Lung (tissue), 12 donors: ENCODE results near the gene EPHB1. TPM values are rescaled to one million over a fixed set of nuclear protein-coding genes. Genes with fewer than 3 reads are reported as not detected.

ENCODE experiments used
- ATAC-seq: fragments of 200-7000 bp; cut with Tn5 transposase; one replicate; pipeline ENCODE4 v1.9.1; 2020; ENCODE audit warnings: moderate number of reproducible peaks; ENCODE audit not compliant: insufficient read depth, low FRiP score
- DNase-seq, 3 donors: peaks; one replicate each; pipeline ENCODE4 v3.0.0-alpha.2; 2013 to 2017
- H3K27ac ChIP-seq, 2 donors: one replicate each; pipeline ENCODE4 v1.5.1; 2013; ENCODE audit warnings: mild to moderate bottlenecking in 2 of 2, moderate library complexity in 2 of 2, control low read depth in 1 of 2, inconsistent platforms in 1 of 2, low read depth in 1 of 2, low read length in 1 of 2
- H3K27me3 ChIP-seq, 3 donors: one replicate each; pipeline ENCODE4 v1.5.1; 2013; ENCODE audit warnings: low read length in 2 of 3; ENCODE audit not compliant: control insufficient read depth in 3 of 3, insufficient read depth in 3 of 3
- H3K36me3 ChIP-seq, 4 donors: one replicate each; pipeline ENCODE4 v1.5.1; 2013; ENCODE audit warnings: low read length in 4 of 4, mild to moderate bottlenecking in 1 of 4, moderate library complexity in 1 of 4; ENCODE audit not compliant: control insufficient read depth in 4 of 4, insufficient read depth in 4 of 4
- H3K4me1 ChIP-seq, 5 donors: one replicate each; pipeline ENCODE4 v1.5.1; 2013; ENCODE audit warnings: low read length in 5 of 5, mild to moderate bottlenecking in 2 of 5, moderate library complexity in 1 of 5; ENCODE audit not compliant: control insufficient read depth in 5 of 5, insufficient read depth in 5 of 5
- H3K4me3 ChIP-seq: one replicate; pipeline ENCODE4 v1.5.1; 2013; ENCODE audit warnings: mild to moderate bottlenecking, control low read depth, moderate library complexity
- H3K9ac ChIP-seq, 2 donors: one replicate each; pipeline ENCODE4 v1.5.1; 2013; ENCODE audit warnings: low read length in 2 of 2, control low read depth in 1 of 2; ENCODE audit not compliant: insufficient read depth in 1 of 2
- H3K9me3 ChIP-seq, 4 donors: one replicate each; pipeline ENCODE4 v1.5.1; 2013; ENCODE audit warnings: low read length in 3 of 4, mild to moderate bottlenecking in 1 of 4, moderate library complexity in 1 of 4; ENCODE audit not compliant: control insufficient read depth in 4 of 4, insufficient read depth in 3 of 4
- CTCF ChIP-seq: IDR thresholded peaks from 2 replicates; pipeline ENCODE4 v1.5.1; 2012; ENCODE audit warnings: mild to moderate bottlenecking; ENCODE audit errors: control extremely low read depth, extremely low read depth
- WGBS, 2 donors: extraction: QIAGEN DNeasy Blood & Tissue Kit; methylation state at CpG; one replicate each; pipeline ENCODE4 v1.1.7; 2013; 5-methylcytosine and 5-hydroxymethylcytosine counted together
- polyA plus RNA-seq, 2 donors: library from polyadenylated mRNA; stranded (reverse); fragments of 200-250 nt; gene quantifications; one replicate each; pipeline ENCODE4 v1.2.1, GENCODE V29; 2013
- total RNA-seq, 2 donors: library from RNA; depleted of rRNA in 1 of 2; stranded (reverse); fragments of >200 nt in 1 of 2; gene quantifications; one replicate each; pipeline ENCODE4 v1.2.1, GENCODE V29; 2014 to 2021
- donor health status: control.
- donor health status: control.
- donor health status: Bipolar disorder and iron deficiency.
- donor health status: healthy.
- donor health status: DM: yes; HTN: yes; CAD: no.

Gene EPHB1
- total and polyA plus RNA-seq, 4 donors, result 0.30 to 6.3 (median 2.1) TPM

- Histone ChIP-seq H3K27ac (no peak overlapping the region), H3K9me3 (peaks cover 0 to 5% (median 2%) of the 10 kb centered on the region in 4 donors), H3K9ac (no peak overlapping the region), H3K4me1 (peaks cover 0 to 3% (median 0%) of the 10 kb centered on the region in 5 donors), H3K4me3 (no peak overlapping the region), H3K27me3 (peaks cover 0 to 2% (median 0%) of the 10 kb centered on the region in 3 donors), H3K36me3 (no peaks in the 10 kb centered on the region)
- WGBS, 2 donors, result 18 to 48% methylated on average over 1 of the region's 1 CpG
- ATAC-seq (no peak), DNase-seq (no peak)
- TF ChIP-seq CTCF, result no peak
Measured at GRCh38 chr3:135170732-135171131, 375.7 kb downstream of the EPHB1 start.

GRCh38 chr3:135172191-135172869, 377.3 kb downstream of the EPHB1 start:
- Histone ChIP-seq H3K27ac (no peak overlapping the region), H3K9me3 (peaks cover 0 to 7% (median 2%) of the 10 kb centered on the region in 4 donors), H3K9ac (no peak overlapping the region), H3K36me3 (no peaks in the 10 kb centered on the region), H3K4me3 (no peak overlapping the region), H3K27me3 (peaks cover 0 to 2% (median 0%) of the 10 kb centered on the region in 3 donors), H3K4me1 (peaks cover 0 to 3% (median 0%) of the 10 kb centered on the region in 5 donors)
- WGBS, 2 donors, result 71 to 82% methylated on average over 3 of the region's 3 CpGs
- no peak for TF ChIP-seq CTCF
- no peak for ATAC-seq
- no peak for DNase-seq

- peaks cover 0 to 2% (median 0%) of the 10 kb centered on the region in 3 donors for H3K27me3 ChIP-seq
- DNase-seq (no peak), ATAC-seq (no peak)
- H3K27ac ChIP-seq, result no peak overlapping the region
- peaks cover 0 to 4% (median 1%) of the 10 kb centered on the region in 4 donors for H3K9me3 ChIP-seq
- WGBS, 2 donors, result 86 to 87% methylated on average over 5 of the region's 5 CpGs
- H3K36me3 ChIP-seq, result no peaks in the 10 kb centered on the region
- no peak overlapping the region for H3K9ac ChIP-seq
- TF ChIP-seq CTCF, result no peak
- no peak overlapping the region for H3K4me3 ChIP-seq
- H3K4me1 ChIP-seq, result no peaks in the 10 kb centered on the region
Measured at GRCh38 chr3:135175728-135176277, 380.7 kb downstream of the EPHB1 start.
